Measurements from ENCODE around the gene SLC35D2. TPM values are rescaled to one million over a fixed set of nuclear protein-coding genes. Genes with fewer than 3 reads are reported as not detected.

The SLC35D2 gene
- total and polyA plus RNA-seq, 4 donors = 19.2 to 44.6 (median 27.5) TPM

DNA sequence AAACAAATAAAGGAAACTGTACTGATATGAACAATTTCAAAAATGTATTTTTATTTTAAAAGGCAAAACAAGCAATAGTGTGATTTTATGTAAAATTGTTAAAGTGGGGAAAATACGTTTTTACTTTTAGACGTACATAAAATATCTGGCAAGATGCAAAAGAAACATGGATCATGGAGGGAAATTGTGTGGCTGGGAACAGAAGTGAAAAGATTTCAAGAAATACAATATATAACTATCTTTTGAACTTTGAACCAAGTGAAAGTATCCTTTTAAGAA lies 36.1 kb upstream of the SLC35D2 start:
- 31% methylated on average over 2 of the region's 2 CpGs for WGBS
- no peaks in the 10 kb centered on the region for H3K9me3 ChIP-seq (ENCODE audit: control insufficient read depth in 4 of 4, low read length in 3 of 4)
- H3K27me3 ChIP-seq (ENCODE audit: control insufficient read depth in 4 of 4, insufficient read depth in 4 of 4, low read length in 3 of 4) = no peaks in the 10 kb centered on the region
- H3K4me1 ChIP-seq (ENCODE audit: control insufficient read depth in 4 of 4, insufficient read depth in 4 of 4, low read length in 3 of 4) = peaks cover 4 to 31% (median 27%) of the 10 kb centered on the region in 4 donors
- TF ChIP-seq, protein P1, sequence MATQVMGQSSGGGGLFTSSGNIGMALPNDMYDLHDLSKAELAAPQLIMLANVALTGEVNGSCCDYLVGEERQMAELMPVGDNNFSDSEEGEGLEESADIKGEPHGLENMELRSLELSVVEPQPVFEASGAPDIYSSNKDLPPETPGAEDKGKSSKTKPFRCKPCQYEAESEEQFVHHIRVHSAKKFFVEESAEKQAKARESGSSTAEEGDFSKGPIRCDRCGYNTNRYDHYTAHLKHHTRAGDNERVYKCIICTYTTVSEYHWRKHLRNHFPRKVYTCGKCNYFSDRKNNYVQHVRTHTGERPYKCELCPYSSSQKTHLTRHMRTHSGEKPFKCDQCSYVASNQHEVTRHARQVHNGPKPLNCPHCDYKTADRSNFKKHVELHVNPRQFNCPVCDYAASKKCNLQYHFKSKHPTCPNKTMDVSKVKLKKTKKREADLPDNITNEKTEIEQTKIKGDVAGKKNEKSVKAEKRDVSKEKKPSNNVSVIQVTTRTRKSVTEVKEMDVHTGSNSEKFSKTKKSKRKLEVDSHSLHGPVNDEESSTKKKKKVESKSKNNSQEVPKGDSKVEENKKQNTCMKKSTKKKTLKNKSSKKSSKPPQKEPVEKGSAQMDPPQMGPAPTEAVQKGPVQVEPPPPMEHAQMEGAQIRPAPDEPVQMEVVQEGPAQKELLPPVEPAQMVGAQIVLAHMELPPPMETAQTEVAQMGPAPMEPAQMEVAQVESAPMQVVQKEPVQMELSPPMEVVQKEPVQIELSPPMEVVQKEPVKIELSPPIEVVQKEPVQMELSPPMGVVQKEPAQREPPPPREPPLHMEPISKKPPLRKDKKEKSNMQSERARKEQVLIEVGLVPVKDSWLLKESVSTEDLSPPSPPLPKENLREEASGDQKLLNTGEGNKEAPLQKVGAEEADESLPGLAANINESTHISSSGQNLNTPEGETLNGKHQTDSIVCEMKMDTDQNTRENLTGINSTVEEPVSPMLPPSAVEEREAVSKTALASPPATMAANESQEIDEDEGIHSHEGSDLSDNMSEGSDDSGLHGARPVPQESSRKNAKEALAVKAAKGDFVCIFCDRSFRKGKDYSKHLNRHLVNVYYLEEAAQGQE (IDR thresholded peaks at IDR 0.05) = no peak
- no peak for TF ChIP-seq FOXA2 (IDR thresholded peaks at IDR 0.05)
- TF ChIP-seq, protein P2, sequence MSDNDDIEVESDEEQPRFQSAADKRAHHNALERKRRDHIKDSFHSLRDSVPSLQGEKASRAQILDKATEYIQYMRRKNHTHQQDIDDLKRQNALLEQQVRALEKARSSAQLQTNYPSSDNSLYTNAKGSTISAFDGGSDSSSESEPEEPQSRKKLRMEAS (IDR thresholded peaks at IDR 0.05) = no peak
- no peak for TF ChIP-seq GABPA (IDR thresholded peaks at IDR 0.05 in 1 of 2, conservative IDR thresholded peaks at IDR 0.05 in 1 of 2)
- TF ChIP-seq NR2F2 (IDR thresholded peaks at IDR 0.05) = no peak
- no peak for TF ChIP-seq RXRA (IDR thresholded peaks at IDR 0.05)
- TF ChIP-seq, protein P3, sequence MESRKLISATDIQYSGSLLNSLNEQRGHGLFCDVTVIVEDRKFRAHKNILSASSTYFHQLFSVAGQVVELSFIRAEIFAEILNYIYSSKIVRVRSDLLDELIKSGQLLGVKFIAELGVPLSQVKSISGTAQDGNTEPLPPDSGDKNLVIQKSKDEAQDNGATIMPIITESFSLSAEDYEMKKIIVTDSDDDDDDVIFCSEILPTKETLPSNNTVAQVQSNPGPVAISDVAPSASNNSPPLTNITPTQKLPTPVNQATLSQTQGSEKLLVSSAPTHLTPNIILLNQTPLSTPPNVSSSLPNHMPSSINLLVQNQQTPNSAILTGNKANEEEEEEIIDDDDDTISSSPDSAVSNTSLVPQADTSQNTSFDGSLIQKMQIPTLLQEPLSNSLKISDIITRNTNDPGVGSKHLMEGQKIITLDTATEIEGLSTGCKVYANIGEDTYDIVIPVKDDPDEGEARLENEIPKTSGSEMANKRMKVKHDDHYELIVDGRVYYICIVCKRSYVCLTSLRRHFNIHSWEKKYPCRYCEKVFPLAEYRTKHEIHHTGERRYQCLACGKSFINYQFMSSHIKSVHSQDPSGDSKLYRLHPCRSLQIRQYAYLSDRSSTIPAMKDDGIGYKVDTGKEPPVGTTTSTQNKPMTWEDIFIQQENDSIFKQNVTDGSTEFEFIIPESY (IDR thresholded peaks at IDR 0.05) = no peak
- TF ChIP-seq, protein P4, sequence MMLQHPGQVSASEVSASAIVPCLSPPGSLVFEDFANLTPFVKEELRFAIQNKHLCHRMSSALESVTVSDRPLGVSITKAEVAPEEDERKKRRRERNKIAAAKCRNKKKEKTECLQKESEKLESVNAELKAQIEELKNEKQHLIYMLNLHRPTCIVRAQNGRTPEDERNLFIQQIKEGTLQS (IDR thresholded peaks at IDR 0.05) = no peak
- TF ChIP-seq HNF4G (IDR thresholded peaks at IDR 0.05) = no peak
- TF ChIP-seq RAD21 (IDR thresholded peaks at IDR 0.05) = no peak
- TF ChIP-seq YY1 (IDR thresholded peaks at IDR 0.05) = no peak
- no peak for TF ChIP-seq TAF1 (conservative IDR thresholded peaks at IDR 0.05)
- TF ChIP-seq SP1 (IDR thresholded peaks at IDR 0.05) = no peak
- no peak for TF ChIP-seq HNF4A (conservative IDR thresholded peaks at IDR 0.05)
- TF ChIP-seq EGR1 (IDR thresholded peaks at IDR 0.05; ENCODE audit: low read depth in 2 of 2) = no peak
- TF ChIP-seq, protein P5, sequence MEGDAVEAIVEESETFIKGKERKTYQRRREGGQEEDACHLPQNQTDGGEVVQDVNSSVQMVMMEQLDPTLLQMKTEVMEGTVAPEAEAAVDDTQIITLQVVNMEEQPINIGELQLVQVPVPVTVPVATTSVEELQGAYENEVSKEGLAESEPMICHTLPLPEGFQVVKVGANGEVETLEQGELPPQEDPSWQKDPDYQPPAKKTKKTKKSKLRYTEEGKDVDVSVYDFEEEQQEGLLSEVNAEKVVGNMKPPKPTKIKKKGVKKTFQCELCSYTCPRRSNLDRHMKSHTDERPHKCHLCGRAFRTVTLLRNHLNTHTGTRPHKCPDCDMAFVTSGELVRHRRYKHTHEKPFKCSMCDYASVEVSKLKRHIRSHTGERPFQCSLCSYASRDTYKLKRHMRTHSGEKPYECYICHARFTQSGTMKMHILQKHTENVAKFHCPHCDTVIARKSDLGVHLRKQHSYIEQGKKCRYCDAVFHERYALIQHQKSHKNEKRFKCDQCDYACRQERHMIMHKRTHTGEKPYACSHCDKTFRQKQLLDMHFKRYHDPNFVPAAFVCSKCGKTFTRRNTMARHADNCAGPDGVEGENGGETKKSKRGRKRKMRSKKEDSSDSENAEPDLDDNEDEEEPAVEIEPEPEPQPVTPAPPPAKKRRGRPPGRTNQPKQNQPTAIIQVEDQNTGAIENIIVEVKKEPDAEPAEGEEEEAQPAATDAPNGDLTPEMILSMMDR (IDR thresholded peaks at IDR 0.05; ENCODE audit: low read depth, low read length, missing input control) = no peak
- TF ChIP-seq FOXA1 (IDR thresholded peaks at IDR 0.05) = no peak
- H3K27ac ChIP-seq (ENCODE audit: low read depth in 1 of 2, low read length in 2 of 2) = peak overlapping the region; percentile 97 to 99
- H3K36me3 ChIP-seq (ENCODE audit: control insufficient read depth in 4 of 4, insufficient read depth in 3 of 4, low read depth in 1 of 4, low read length in 3 of 4) = no peaks in the 10 kb centered on the region
- DNase-seq (ENCODE audit: low spot score) = no peak
- peak overlapping the region in 2 of 3 donors; percentile 85 to 90 for H3K4me3 ChIP-seq (ENCODE audit: low read depth in 1 of 3, low read length in 3 of 3)
- H3K9ac ChIP-seq (ENCODE audit: low read depth in 1 of 2, low read length in 2 of 2) = peak overlapping the region; percentile 66 to 88
